ENCODE results near the gene CHRDL1. TPM values are rescaled to one million over a fixed set of nuclear protein-coding genes. Genes with fewer than 3 reads are reported as not detected.

The CHRDL1 gene
- total and polyA plus RNA-seq, 2 donors (not counting 3 experiments of a cell fraction or from before 2014, with no cell fraction given) = not detected

GRCh38 chrX:110713666-110714065 lies 82.0 kb downstream of the CHRDL1 start:
- FAIRE-seq = no peak

GRCh38 chrX:110706446-110706845 lies 89.2 kb downstream of the CHRDL1 start:
- no peak overlapping the region for H2AFZ ChIP-seq (ENCODE audit: low read depth, low read length)
- H3K4me2 ChIP-seq (ENCODE audit: insufficient read depth, low read length) = no peak overlapping the region
- intact Hi-C loops (cut with micrococcal nuclease) (no loop called here), dilution Hi-C loops (cut with MboI; ENCODE audit: extremely low pct_ligation_motif_present, low sequenced_read_pairs) (no loop called here)
- no peaks in the 10 kb centered on the region for H3K9me1 ChIP-seq (replicated peaks; ENCODE audit: control insufficient read depth, extremely low read depth, insufficient read depth, low read length)
- H3K36me3 ChIP-seq (ENCODE audit: control insufficient read depth in 2 of 2, extremely low read depth in 1 of 2, insufficient read depth in 2 of 2, low read length in 2 of 2) = no peaks in the 10 kb centered on the region
- no peaks in the 10 kb centered on the region for H3K9me3 ChIP-seq (replicated peaks; ENCODE audit: control insufficient read depth, insufficient read depth, low read length)
- ChIA-PET POLR2A (no interaction called here), CTCF (no interaction called here)
- no peak for TF ChIP-seq JUN (IDR thresholded peaks at IDR 0.05; ENCODE audit: borderline replicate concordance, insufficient read depth, insufficient read length, low read depth)
- TF ChIP-seq FOS (IDR thresholded peaks at IDR 0.05; ENCODE audit: borderline replicate concordance, insufficient read depth, low read length) = no peak
- no peak for TF ChIP-seq MYC (IDR thresholded peaks at IDR 0.05; ENCODE audit: low read depth, low read length)
- TF ChIP-seq EZH2 (IDR thresholded peaks at IDR 0.05; ENCODE audit: borderline replicate concordance, low read depth, low read length, severe bottlenecking) = no peak
- TF ChIP-seq POLR2AphosphoS5 (IDR thresholded peaks at IDR 0.05; ENCODE audit: insufficient read depth, low read depth, low read length) = no peak
- no peak for TF ChIP-seq GATA2 (IDR thresholded peaks at IDR 0.05; ENCODE audit: insufficient read depth, insufficient read length, low read depth, low read length)
- no peak for TF ChIP-seq MAX (IDR thresholded peaks at IDR 0.05; ENCODE audit: insufficient read depth, insufficient read length)
- no peak for TF ChIP-seq CTCF (IDR thresholded peaks at IDR 0.05; ENCODE audit: extremely low read depth in 1 of 2, insufficient read depth in 1 of 2, low read depth in 1 of 2, low read length in 2 of 2)
- no peak for TF ChIP-seq POLR2A (IDR thresholded peaks at IDR 0.05; ENCODE audit: low read depth, low read length)
- H3K4me1 ChIP-seq (ENCODE audit: control insufficient read depth, extremely low read depth, insufficient read depth, low read length) = no peaks in the 10 kb centered on the region
- no peak overlapping the region for H3K4me3 ChIP-seq (replicated peaks in 1 of 3; ENCODE audit: insufficient read depth in 1 of 3, low read depth in 1 of 3, low read length in 3 of 3)
- H3K79me2 ChIP-seq (ENCODE audit: control insufficient read depth, insufficient read depth, low read length) = no peaks in the 10 kb centered on the region
- no peak overlapping the region for H3K27ac ChIP-seq (ENCODE audit: insufficient read depth, low read depth, low read length)
- BruUV-seq (replicated peaks) = no TSS peak
- DNase-seq (ENCODE audit: low read depth, low spot score) = no peak
- FAIRE-seq = no peak
- H3K27me3 ChIP-seq (ENCODE audit: control insufficient read depth in 2 of 2, insufficient read depth in 2 of 2, low read length in 2 of 2) = no peaks in the 10 kb centered on the region
- no peaks in the 10 kb centered on the region for H4K20me1 ChIP-seq (replicated peaks; ENCODE audit: control insufficient read depth, extremely low read depth, insufficient read depth, low read length)
- H3K9ac ChIP-seq (replicated peaks; ENCODE audit: extremely low read depth, insufficient read depth, low read length) = no peak overlapping the region

More at GRCh38 chrX:110713666-110714065, 82.0 kb downstream of the CHRDL1 start:
- Histone ChIP-seq H3K9me1 (replicated peaks; ENCODE audit: control insufficient read depth, extremely low read depth, insufficient read depth, low read length) (no peaks in the 10 kb centered on the region), H3K27ac (ENCODE audit: insufficient read depth, low read depth, low read length) (no peak overlapping the region), H3K4me1 (ENCODE audit: control insufficient read depth, extremely low read depth, insufficient read depth, low read length) (no peaks in the 10 kb centered on the region), H3K27me3 (ENCODE audit: control insufficient read depth in 2 of 2, insufficient read depth in 2 of 2, low read length in 2 of 2) (no peaks in the 10 kb centered on the region), H3K4me3 (replicated peaks in 1 of 3; ENCODE audit: insufficient read depth in 1 of 3, low read depth in 1 of 3, low read length in 3 of 3) (no peak overlapping the region), H3K9ac (replicated peaks; ENCODE audit: extremely low read depth, insufficient read depth, low read length) (no peak overlapping the region), H3K36me3 (ENCODE audit: control insufficient read depth in 2 of 2, extremely low read depth in 1 of 2, insufficient read depth in 2 of 2, low read length in 2 of 2) (no peaks in the 10 kb centered on the region), H3K79me2 (ENCODE audit: control insufficient read depth, insufficient read depth, low read length) (no peaks in the 10 kb centered on the region), H3K9me3 (replicated peaks; ENCODE audit: control insufficient read depth, insufficient read depth, low read length) (no peaks in the 10 kb centered on the region), H4K20me1 (replicated peaks; ENCODE audit: control insufficient read depth, extremely low read depth, insufficient read depth, low read length) (no peaks in the 10 kb centered on the region), H2AFZ (ENCODE audit: low read depth, low read length) (no peak overlapping the region), H3K4me2 (ENCODE audit: insufficient read depth, low read length) (no peak overlapping the region)
- dilution Hi-C loops (cut with MboI; ENCODE audit: extremely low pct_ligation_motif_present, low sequenced_read_pairs) = no loop called here
- intact Hi-C loops (cut with micrococcal nuclease) = no loop called here
- DNase-seq (ENCODE audit: low read depth, low spot score) = no peak
- no TSS peak for BruUV-seq (replicated peaks)
- POLR2A ChIA-PET = no interaction called here
- no peak for TF ChIP-seq MAX (IDR thresholded peaks at IDR 0.05; ENCODE audit: insufficient read depth, insufficient read length)
- TF ChIP-seq POLR2AphosphoS5 (IDR thresholded peaks at IDR 0.05; ENCODE audit: insufficient read depth, low read depth, low read length) = no peak
- no peak for TF ChIP-seq EZH2 (IDR thresholded peaks at IDR 0.05; ENCODE audit: borderline replicate concordance, low read depth, low read length, severe bottlenecking)
- TF ChIP-seq GATA2 (IDR thresholded peaks at IDR 0.05; ENCODE audit: insufficient read depth, insufficient read length, low read depth, low read length) = no peak
- CTCF ChIA-PET = no interaction called here

Data from endothelial cell of umbilical vein (primary cell).